ENCODE data around the gene PIK3CD. TPM values are rescaled to one million over a fixed set of nuclear protein-coding genes. Genes with fewer than 3 reads are reported as not detected.
"Not testable (repeated sequence)": the region's sequence is repeated elsewhere in the genome, so short reads cannot be mapped to it uniquely, and the experiment has no call there.

PIK3CD gene
- total RNA-seq, 6 experiments from 2014 or later: 7.3 to 14.6 (median 9.2) TPM

DNA sequence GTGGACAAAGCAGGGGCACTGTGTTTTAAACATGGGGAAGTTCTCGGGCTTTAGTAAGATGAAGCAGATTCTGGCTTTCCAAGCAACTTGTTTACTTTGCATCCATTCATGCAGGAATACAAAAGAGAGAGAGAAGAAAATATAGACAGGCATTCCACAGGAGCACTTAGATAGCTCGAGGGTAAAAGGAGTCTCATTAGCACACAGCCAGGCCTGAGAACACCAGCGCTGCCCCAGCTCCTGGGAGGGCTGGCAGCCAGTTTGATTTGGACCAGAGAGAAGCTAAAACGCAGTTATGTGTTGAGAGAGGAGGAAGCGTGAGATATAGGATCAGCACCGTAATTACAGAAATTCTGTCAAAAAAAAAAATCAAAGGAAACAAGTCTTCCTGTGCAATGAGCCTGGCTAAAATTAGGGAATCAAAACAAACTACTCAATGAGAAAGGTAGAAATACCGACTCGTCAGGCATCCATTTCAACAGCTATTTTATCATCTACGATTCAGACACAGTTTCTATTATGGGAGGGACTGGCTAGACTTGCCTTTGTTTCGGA is 104.0 kb downstream of the PIK3CD start:
- no peak overlapping the region for H3K27ac Mint-ChIP-seq
- H3K9me3 Mint-ChIP-seq: no peaks in the 10 kb centered on the region
- peaks cover 5% of the 10 kb centered on the region; the same call in 1 of the 2 replicates for H3K36me3 Mint-ChIP-seq (ENCODE audit: low read depth)
- DNase-seq: no peak
- H3K4me3 Mint-ChIP-seq: no peak overlapping the region; the same call in 1 of the 2 replicates
- TF ChIP-seq, protein P1, sequence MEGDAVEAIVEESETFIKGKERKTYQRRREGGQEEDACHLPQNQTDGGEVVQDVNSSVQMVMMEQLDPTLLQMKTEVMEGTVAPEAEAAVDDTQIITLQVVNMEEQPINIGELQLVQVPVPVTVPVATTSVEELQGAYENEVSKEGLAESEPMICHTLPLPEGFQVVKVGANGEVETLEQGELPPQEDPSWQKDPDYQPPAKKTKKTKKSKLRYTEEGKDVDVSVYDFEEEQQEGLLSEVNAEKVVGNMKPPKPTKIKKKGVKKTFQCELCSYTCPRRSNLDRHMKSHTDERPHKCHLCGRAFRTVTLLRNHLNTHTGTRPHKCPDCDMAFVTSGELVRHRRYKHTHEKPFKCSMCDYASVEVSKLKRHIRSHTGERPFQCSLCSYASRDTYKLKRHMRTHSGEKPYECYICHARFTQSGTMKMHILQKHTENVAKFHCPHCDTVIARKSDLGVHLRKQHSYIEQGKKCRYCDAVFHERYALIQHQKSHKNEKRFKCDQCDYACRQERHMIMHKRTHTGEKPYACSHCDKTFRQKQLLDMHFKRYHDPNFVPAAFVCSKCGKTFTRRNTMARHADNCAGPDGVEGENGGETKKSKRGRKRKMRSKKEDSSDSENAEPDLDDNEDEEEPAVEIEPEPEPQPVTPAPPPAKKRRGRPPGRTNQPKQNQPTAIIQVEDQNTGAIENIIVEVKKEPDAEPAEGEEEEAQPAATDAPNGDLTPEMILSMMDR (IDR thresholded peaks at IDR 0.05): no peak
- peaks cover 21% of the 10 kb centered on the region for H3K4me1 Mint-ChIP-seq (ENCODE audit: low read depth)
- peaks cover 1% of the 10 kb centered on the region; the same call in 1 of the 2 replicates for H3K27me3 Mint-ChIP-seq (ENCODE audit: insufficient read depth)

DNA sequence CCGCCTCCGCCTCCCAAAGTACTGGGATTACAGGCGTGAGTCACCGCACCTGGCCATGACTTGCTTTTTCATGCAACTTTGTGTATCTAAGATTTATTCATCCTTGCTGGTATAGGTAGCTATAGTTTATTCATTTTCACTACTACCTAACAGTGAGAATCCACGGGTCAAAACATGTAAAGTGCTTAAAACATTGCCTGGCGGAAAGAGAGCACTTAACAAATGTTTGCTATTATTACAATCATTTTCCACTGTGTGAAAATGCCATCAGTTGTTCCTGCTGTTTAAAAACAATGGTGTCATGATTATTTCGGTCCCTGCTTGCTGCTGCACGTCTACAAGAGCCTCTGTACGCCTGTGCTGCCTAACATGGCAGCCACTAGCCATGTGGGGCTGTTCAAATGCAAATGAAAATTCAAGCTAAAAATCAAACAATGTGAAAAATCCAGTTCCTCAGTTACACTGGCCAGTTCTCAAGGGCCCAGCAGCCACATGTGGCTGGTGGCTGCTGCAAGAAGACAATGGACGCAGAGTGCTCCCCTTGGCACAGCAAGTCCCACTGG is 107.1 kb downstream of the PIK3CD start:
- TF ChIP-seq, protein P1 (IDR thresholded peaks at IDR 0.05): no peak
- H3K36me3 Mint-ChIP-seq (ENCODE audit: low read depth): no peaks in the 10 kb centered on the region; the same call in 1 of the 2 replicates
- no peaks in the 10 kb centered on the region for H3K9me3 Mint-ChIP-seq
- no peak for DNase-seq
- H3K4me3 Mint-ChIP-seq: no peak overlapping the region
- H3K27ac Mint-ChIP-seq: no peak overlapping the region
- peaks cover 2% of the 10 kb centered on the region; the same call in 1 of the 2 replicates for H3K27me3 Mint-ChIP-seq (ENCODE audit: insufficient read depth)
- H3K4me1 Mint-ChIP-seq (ENCODE audit: low read depth): peaks cover 14% of the 10 kb centered on the region

DNA sequence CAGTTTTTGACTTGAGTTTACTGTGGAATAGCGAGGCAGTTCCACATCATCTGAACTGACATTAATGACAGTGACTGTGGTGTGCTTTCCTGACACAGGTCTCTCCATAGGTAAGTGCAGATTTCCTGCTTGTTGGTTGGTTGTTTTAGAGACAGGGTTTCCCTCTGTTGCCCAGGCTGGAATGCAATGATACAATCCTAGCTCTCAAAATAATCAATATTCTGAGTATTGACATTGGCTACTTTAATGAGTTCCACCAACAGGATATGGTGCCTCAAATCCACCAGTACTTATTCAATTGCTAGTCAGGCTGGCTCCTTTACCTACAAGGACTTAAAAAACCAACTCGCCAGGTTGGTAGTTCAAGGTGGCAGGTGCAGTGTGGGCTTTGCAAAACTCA is 108.4 kb downstream of the PIK3CD start:
- H3K9me3 Mint-ChIP-seq: no peaks in the 10 kb centered on the region
- H3K36me3 Mint-ChIP-seq (ENCODE audit: low read depth): no peaks in the 10 kb centered on the region; the same call in 1 of the 2 replicates
- H3K4me3 Mint-ChIP-seq: no peak overlapping the region
- H3K27ac Mint-ChIP-seq: no peak overlapping the region
- H3K4me1 Mint-ChIP-seq (ENCODE audit: low read depth): peaks cover 14% of the 10 kb centered on the region
- DNase-seq: no peak
- TF ChIP-seq, protein P1 (IDR thresholded peaks at IDR 0.05): no peak
- peaks cover 3% of the 10 kb centered on the region; the same call in 1 of the 2 replicates for H3K27me3 Mint-ChIP-seq (ENCODE audit: insufficient read depth)

DNA sequence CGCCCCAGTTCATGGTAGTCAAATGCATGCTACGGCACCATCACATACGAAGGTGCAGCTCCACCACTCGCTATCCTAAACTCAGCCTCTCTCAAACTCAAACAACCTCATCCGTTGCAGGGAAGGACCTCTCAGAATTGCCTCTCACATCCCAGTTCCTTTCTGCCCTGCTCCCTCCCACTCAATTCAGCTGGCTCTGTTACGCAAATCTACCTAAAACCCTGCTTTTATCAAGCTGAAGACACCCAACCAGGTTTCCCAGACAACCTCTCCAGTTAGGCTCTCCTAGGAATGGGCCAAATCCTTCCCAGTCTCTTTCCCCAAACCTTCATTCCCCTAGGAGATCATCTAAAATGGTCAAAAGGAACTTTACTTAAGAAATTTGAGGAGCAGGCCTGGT is 109.3 kb downstream of the PIK3CD start:
- no peak overlapping the region for H3K4me3 Mint-ChIP-seq
- H3K27ac Mint-ChIP-seq: no peak overlapping the region
- TF ChIP-seq, protein P1 (IDR thresholded peaks at IDR 0.05): no peak
- H3K27me3 Mint-ChIP-seq (ENCODE audit: insufficient read depth): peaks cover 3% of the 10 kb centered on the region; the same call in 1 of the 2 replicates
- peaks cover 9% of the 10 kb centered on the region for H3K4me1 Mint-ChIP-seq (ENCODE audit: low read depth)
- no peak for DNase-seq
- H3K9me3 Mint-ChIP-seq: no peaks in the 10 kb centered on the region
- H3K36me3 Mint-ChIP-seq (ENCODE audit: low read depth): no peaks in the 10 kb centered on the region; the same call in 1 of the 2 replicates

DNA sequence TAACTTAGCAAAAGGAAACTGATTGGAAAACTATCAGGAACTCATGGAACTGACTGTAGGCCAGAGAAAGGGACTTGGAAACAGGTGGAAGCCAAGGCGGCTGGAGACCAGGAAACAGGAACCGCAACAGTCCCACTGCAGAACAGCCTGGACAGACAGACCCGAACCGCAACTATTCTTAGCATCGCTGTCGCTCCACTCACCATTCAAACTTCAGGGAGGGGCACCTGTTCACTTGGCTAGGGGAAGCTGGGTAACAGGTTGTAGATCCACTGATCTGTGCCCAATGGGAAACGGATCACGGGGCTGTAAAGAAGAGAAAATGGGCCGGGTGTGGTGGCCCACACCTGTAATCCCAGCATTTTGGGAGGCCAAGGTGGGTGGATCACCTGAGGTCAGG is 110.3 kb downstream of the PIK3CD start:
- Mint-ChIP-seq H3K27me3 (ENCODE audit: insufficient read depth) (peaks cover 3% of the 10 kb centered on the region), H3K36me3 (ENCODE audit: low read depth) (no peaks in the 10 kb centered on the region; the same call in 1 of the 2 replicates), H3K4me3 (no peak overlapping the region), H3K4me1 (ENCODE audit: low read depth) (peaks cover 14% of the 10 kb centered on the region), H3K27ac (no peak overlapping the region), H3K9me3 (no peaks in the 10 kb centered on the region)
- DNase-seq: no peak
- TF ChIP-seq, protein P1 (IDR thresholded peaks at IDR 0.05): no peak

DNA sequence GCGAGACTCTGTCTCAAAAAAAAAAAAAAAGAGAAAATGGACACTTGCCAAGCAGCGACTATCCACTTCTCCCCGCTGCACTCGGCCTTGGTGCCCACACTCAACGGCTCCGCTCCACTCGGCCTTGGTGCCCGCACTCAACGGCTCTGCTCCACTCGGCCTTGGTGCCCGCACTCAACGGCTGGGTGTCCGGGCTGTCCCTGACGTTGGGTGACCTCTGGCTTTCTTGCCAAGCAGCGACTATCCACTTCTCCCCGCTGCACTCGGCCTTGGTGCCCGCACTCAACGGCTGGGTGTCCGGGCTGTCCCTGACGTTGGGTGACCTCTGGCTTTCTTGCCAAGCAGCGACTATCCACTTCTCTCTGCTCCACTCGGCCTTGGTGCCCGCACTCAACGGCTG is 110.9 kb downstream of the PIK3CD start:
- H3K9me3 Mint-ChIP-seq; H3K27ac Mint-ChIP-seq; H3K27me3 Mint-ChIP-seq (ENCODE audit: insufficient read depth); DNase-seq; H3K36me3 Mint-ChIP-seq (ENCODE audit: low read depth); H3K4me3 Mint-ChIP-seq: not testable (repeated sequence)
- peaks cover 19% of the 10 kb centered on the region for H3K4me1 Mint-ChIP-seq (ENCODE audit: low read depth)

All from HFFc6 (cell line).